ENCODE measurements around the gene CHCHD1.

GRCh38 chr10:73817826-73818225 is 36.0 kb downstream of the CHCHD1 start:
- TF ChIP-seq MAZ (IDR thresholded peaks at IDR 0.05; ENCODE audit: borderline replicate concordance, low read depth, low read length) (no peak), MAX (IDR thresholded peaks at IDR 0.05) (no peak), CTCF (IDR thresholded peaks at IDR 0.05) (no peak), HMGXB4 (CRISPR knock-in tag; IDR thresholded peaks at IDR 0.05; ENCODE audit: borderline replicate concordance) (no peak), USF2 (IDR thresholded peaks at IDR 0.05) (no peak), TP53 (CRISPR knock-in tag; IDR thresholded peaks at IDR 0.05) (no peak), FOSL2 (IDR thresholded peaks at IDR 0.05) (no peak), FOSL2 (CRISPR knock-in tag; IDR thresholded peaks at IDR 0.05) (no peak), RNF2 (IDR thresholded peaks at IDR 0.05; ENCODE audit: borderline replicate concordance, low read depth) (no peak), BHLHE40 (IDR thresholded peaks at IDR 0.05; ENCODE audit: low read depth, low read length) (no peak), CBX2 (IDR thresholded peaks at IDR 0.05; ENCODE audit: borderline replicate concordance, low read depth) (no peak), HDAC2 (IDR thresholded peaks at IDR 0.05) (no peak), POLR2A (IDR thresholded peaks at IDR 0.05; ENCODE audit: low read length) (no peak)

Measured in A549 (cell line).